Keratinocyte (primary cell): ENCODE measurements around the gene NDUFA9.

Experiments
- EZH2 ChIP-seq: IDR thresholded peaks from one replicate; pipeline ENCODE4 v1.6.1; 2012; ENCODE audit warnings: inconsistent platforms, mild to moderate bottlenecking, low read length, moderate library complexity
- TF ChIP-seq, protein P1 (sequence below), 3 experiments: IDR thresholded peaks in 1 of 3; conservative IDR thresholded peaks in 1 of 3; optimal IDR thresholded peaks in 1 of 3; 2 replicates in 2 of 3; 3 replicates in 1 of 3; pipeline versions ENCODE3 to v1.5.1; 2011; ENCODE audit warnings: low read length in 3 of 3, mild to moderate bottlenecking in 3 of 3, moderate library complexity in 2 of 3, control low read depth in 1 of 3, inconsistent platforms in 1 of 3; ENCODE audit not compliant: insufficient read depth in 2 of 3; ENCODE audit errors: extremely low read depth in 1 of 3

DNA sequence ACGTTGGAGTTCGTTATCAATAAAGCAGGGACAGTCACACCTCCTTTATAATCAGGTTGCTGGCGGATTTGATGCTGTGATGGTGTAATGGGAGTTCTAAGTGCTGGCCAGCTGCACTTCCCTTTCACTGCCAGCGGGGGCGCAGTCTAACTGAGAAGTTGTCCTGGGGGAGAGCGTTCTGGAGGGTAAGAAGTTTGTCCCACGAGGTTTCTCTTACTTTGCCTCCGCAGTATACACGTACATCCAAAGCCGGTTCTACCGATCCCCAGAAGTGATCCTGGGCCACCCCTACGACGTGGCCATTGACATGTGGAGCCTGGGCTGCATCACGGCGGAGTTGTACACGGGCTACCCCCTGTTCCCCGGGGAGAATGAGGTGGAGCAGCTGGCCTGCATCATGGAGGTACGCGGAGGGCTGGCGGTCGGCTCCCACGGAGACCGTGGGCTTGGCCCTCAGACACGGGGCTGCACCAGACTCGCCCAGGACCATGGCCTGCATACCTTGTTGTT, 44.2 kb upstream of the NDUFA9 start:
- TF ChIP-seq, protein P1, sequence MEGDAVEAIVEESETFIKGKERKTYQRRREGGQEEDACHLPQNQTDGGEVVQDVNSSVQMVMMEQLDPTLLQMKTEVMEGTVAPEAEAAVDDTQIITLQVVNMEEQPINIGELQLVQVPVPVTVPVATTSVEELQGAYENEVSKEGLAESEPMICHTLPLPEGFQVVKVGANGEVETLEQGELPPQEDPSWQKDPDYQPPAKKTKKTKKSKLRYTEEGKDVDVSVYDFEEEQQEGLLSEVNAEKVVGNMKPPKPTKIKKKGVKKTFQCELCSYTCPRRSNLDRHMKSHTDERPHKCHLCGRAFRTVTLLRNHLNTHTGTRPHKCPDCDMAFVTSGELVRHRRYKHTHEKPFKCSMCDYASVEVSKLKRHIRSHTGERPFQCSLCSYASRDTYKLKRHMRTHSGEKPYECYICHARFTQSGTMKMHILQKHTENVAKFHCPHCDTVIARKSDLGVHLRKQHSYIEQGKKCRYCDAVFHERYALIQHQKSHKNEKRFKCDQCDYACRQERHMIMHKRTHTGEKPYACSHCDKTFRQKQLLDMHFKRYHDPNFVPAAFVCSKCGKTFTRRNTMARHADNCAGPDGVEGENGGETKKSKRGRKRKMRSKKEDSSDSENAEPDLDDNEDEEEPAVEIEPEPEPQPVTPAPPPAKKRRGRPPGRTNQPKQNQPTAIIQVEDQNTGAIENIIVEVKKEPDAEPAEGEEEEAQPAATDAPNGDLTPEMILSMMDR (optimal IDR thresholded peaks at IDR 0.05 in 1 of 3, IDR thresholded peaks at IDR 0.05 in 1 of 3, conservative IDR thresholded peaks at IDR 0.05 in 1 of 3; ENCODE audit: extremely low read depth in 1 of 3, insufficient read depth in 2 of 3, low read length in 3 of 3): peak; percentile 97 to 99 (median 98)
- TF ChIP-seq EZH2: no peak
